A172 (cell line): Measurements from ENCODE around the gene PARVA. TPM values are rescaled to one million over a fixed set of nuclear protein-coding genes. Genes with fewer than 3 reads are reported as not detected.
A peak's percentile ranks its signal among the peaks of the same experiment; 100 is the strongest.

Source experiments
- DNase-seq: peaks from one replicate; pipeline ENCODE4 v3.0.0-alpha.2; 2015; ENCODE audit warnings: low spot score
- total RNA-seq: library from RNA; depleted of rRNA; stranded (reverse); fragments of >200 nt; shearing (Covaris generic); gene quantifications from 2 replicates; pipeline ENCODE4 v1.2.3, GENCODE V29; 2014

PARVA gene
- total RNA-seq, 1 experiment from 2014 or later, result 53.8 TPM

GRCh38 chr11:12403122-12403996, 26.0 kb downstream of the PARVA start:
- DNase-seq, result no peak

- DNase-seq, result no peak
These were observed 26.6 kb downstream of the PARVA start for GRCh38 chr11:12403997-12404350.

- DNase-seq, result no peak
These were observed 27.1 kb downstream of the PARVA start for GRCh38 chr11:12404436-12404835.

GRCh38 chr11:12408156-12408770, 30.9 kb downstream of the PARVA start:
- DNase-seq, result no peak

DNA sequence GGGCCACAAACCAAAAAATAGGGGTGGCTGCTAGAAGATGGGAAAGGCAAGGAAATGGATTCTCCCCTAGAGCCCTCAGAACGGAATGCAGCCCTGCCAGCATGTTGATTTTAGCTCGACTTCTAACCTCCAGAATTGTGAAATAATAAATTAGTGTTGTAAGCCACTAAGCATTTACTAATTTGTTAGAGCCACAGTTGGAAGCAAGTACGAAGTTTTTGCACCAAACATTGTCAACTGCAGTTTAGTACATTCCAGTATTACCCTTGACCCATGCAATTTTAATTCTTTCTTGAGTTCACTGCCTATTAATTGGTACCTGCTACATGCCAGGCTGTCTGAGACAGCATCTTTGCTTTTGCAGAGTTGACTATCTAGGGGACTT, 32.2 kb downstream of the PARVA start:
- no peak for DNase-seq

DNA sequence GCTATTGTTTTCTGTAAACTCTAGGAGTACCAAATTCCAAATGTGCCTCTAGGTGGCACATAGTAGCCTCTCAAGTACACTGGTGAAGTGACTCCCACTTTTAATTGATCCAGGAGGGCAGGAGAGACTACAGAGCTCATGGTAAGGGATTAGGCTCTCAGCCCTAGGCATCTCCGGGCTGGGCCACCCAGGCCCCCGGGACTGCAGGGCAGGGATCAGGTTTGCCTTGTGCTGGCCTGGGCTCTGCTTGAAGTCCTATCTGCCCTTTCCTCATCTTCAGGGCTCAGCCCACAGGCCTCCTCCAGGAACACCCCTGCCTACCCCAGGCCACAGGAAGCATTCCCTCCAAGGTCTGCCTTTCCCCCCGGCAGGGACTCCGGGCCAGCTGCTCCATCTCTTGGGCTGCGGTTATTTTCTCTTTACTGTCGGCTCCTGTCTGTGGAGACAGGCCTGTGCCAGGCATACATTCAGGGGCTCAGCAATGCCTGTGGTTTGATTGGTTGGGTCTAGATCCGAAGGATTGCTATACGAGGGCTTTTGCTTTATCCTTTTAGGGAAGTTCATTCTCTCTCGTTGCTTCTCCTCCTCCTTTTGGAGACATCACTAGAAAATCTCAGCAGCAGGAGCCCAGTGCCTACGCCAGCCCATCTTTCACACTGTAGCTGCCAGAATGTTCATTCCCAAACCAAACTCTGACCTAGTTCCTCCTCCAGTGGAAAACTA, 32.8 kb downstream of the PARVA start:
- DNase-seq, result peak; percentile 23

GRCh38 chr11:12411393-12411792, 34.0 kb downstream of the PARVA start:
- DNase-seq, result no peak

GRCh38 chr11:12411806-12412727, 34.7 kb downstream of the PARVA start:
- DNase-seq, result peak; percentile 97

DNA sequence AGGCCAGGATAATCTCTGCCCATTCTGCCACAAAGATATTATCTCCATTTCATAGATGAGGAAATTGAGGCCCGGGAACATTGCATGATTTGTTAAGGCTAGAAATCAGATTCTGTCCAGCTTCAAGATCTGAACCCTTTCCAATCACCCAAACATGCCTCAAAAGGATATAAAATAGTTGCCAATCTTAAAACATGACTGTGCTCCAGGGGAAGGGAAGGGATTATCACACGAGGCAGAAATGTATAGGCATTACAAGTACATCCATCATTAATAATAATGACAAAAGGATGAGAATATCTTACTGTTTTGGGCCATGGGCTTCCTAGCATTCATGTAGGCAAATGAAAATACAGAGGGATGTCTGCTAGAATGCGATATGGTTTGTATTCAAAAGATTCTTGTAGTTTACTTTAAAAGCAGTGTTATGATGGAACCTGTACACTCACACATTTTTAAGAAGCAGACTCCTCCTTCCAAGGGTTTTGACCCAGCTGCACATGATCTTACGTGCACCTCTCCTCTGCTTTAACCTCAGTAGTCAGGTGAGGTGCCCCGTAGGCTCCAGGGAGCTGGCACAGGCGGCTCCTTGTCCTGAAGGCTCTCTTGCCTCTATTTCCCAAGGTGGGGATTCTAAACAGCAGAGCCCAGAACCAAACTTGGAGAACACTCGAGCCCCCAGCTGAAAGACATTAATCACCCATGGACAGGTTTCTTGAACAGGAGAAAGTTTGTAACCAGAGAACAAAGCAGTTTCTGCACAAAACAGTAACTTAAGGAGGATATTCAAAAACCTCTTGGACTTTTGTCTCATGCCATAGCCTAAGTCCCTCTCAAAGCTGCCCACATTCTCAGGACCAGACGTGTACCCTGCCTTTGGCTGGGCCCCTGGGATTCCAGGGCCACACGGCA, 36.0 kb downstream of the PARVA start:
- no peak for DNase-seq

DNA sequence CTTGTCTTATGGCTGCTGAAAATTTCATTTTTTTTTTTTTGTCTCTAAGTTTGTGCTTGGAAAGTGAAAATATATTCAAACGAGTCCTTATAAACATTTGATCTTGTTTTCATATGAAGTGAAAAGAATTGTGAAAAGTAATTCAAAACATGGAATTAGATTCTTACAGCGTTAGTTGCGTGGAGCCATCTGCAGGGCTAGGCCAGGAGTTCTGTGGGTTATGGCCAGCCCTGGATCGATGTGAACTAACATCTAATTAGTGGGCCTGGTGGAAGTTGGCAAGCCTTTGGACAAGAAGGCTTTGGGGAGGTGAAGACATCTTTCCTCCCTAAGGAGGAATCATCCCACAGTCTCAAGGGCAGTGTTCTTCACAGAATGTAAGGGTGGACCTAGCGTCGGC, 37.2 kb downstream of the PARVA start:
- no peak for DNase-seq

- DNase-seq, result no peak
These were observed 38.1 kb downstream of the PARVA start for GRCh38 chr11:12415342-12415966.

DNA sequence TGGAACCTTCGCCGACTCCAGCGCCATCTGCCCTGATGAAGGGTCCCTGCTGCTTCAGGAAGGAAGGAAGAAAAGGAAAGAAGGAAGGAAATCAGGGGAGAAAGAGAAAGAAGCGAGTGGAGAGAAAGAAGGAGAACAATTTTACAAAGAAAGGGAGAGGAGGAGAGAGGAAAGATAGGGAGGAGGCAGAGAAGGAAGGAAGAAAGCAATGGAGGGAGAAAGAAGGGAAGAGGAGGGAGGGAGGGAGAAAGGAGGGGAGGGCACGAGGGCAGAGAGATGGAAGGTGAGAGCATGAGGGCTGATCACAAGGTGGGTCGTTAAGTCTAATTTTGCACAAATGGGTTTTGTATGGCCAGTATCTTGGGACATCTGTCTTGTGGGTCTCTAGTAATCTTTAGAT, 39.2 kb downstream of the PARVA start:
- DNase-seq, result no peak

- DNase-seq, result peak; percentile 77
These were observed 40.6 kb downstream of the PARVA start for GRCh38 chr11:12417691-12418611.

- DNase-seq, result no peak
These were observed 42.7 kb downstream of the PARVA start for GRCh38 chr11:12420040-12420439.

DNA sequence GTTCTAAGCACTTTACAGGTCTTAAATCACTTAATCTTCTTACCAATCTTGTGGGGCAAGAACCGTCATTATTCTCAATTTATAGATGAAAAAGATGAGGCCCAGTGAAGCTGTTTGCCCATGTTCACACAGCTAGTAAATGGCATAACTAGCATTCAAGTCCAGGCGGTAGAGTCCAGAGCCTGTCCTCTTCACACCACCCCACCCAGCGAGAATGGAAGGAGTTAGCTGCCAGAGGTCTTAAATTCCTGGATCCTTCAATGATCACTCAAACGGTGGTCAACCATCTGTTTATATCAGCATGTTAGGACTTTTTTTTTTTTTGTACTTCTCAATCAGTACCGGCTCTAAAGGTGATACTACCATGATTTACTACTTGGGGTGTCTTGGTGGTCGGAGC, 43.3 kb downstream of the PARVA start:
- DNase-seq, result no peak

- no peak for DNase-seq
These were observed 44.0 kb downstream of the PARVA start for GRCh38 chr11:12421386-12421785.

DNA sequence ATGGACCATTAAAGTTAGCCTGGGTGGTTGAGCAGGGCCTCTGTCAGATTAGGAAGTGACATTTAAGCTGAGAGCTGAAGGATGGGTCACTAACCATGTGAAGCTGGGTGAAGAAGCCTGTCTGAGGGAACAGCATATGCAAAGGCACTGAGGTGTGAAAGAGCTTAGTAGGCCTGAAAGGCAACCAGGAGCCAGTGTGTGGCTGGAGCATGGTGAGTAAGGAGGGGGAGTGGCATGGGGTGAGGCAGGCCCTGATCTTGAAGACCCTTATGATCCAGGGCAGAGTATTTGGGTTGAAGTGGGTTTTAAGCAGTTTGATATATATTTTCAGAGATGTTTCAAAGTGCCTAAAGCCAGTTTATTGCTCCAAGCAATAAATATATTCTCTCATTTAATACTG, 48.8 kb downstream of the PARVA start:
- DNase-seq, result no peak

- DNase-seq, result no peak
These were observed 51.8 kb downstream of the PARVA start for GRCh38 chr11:12429155-12429554.

GRCh38 chr11:12430351-12430750, 53.0 kb downstream of the PARVA start:
- peak; percentile 18 for DNase-seq
